HG02840 (cell line): ENCODE results near the gene C2.
"Not testable (repeated sequence)": the region's sequence is repeated elsewhere in the genome, so short reads cannot be mapped to it uniquely, and the experiment has no call there.

Experiments used
- ATAC-seq: cut with Tn5 transposase; IDR thresholded peaks from one replicate; pipeline ENCODE4 v1.9.1; 2021; ENCODE audit warnings: mild to moderate bottlenecking, moderate library complexity, moderate number of reproducible peaks; ENCODE audit not compliant: unreplicated experiment, low FRiP score

C2 gene

GRCh38 chr6:31972709-31973350 lies 45.3 kb downstream of the C2 start:
- ATAC-seq, result no peak

- not testable (repeated sequence) for ATAC-seq
These were observed 48.5 kb downstream of the C2 start for GRCh38 chr6:31976065-31976464.

GRCh38 chr6:31977816-31978431 lies 50.4 kb downstream of the C2 start:
- ATAC-seq, result no peak

GRCh38 chr6:31978831-31979230 lies 51.3 kb downstream of the C2 start:
- no peak for ATAC-seq

GRCh38 chr6:31979238-31979898 lies 51.9 kb downstream of the C2 start:
- ATAC-seq, result no peak

- ATAC-seq, result not testable (repeated sequence)
These were observed 52.8 kb downstream of the C2 start for GRCh38 chr6:31980195-31980876.

GRCh38 chr6:31980998-31981397 lies 53.5 kb downstream of the C2 start:
- not testable (repeated sequence) for ATAC-seq

- ATAC-seq, result not testable (repeated sequence)
These were observed 54.2 kb downstream of the C2 start, which contains the start of gene C4A for GRCh38 chr6:31981744-31982143. Gene C4A, plus strand, starts transcription at chr6:31982057. Its CDS starts 51 bp downstream, at chr6:31982108.

GRCh38 chr6:31989363-31989762 lies 61.8 kb downstream of the C2 start:
- not testable (repeated sequence) for ATAC-seq

- not testable (repeated sequence) for ATAC-seq
These were observed 66.9 kb downstream of the C2 start for GRCh38 chr6:31994421-31994820.
